GM21423 (cell line): ENCODE measurements around the gene SPI1.
"Not testable (repeated sequence)": the region's sequence is repeated elsewhere in the genome, so short reads cannot be mapped to it uniquely, and the experiment has no call there.

Experiments
- ATAC-seq: cut with Tn5 transposase; IDR thresholded peaks from one replicate; pipeline ENCODE4 v1.9.1; 2021; ENCODE audit warnings: mild to moderate bottlenecking, moderate library complexity; ENCODE audit not compliant: unreplicated experiment

Gene SPI1

GRCh38 chr11:47328449-47329390, 49.6 kb downstream of the SPI1 start:
- ATAC-seq = peak; percentile 69

GRCh38 chr11:47327949-47328348, 50.4 kb downstream of the SPI1 start:
- no peak for ATAC-seq

GRCh38 chr11:47327025-47327424, 51.3 kb downstream of the SPI1 start:
- ATAC-seq = no peak

DNA sequence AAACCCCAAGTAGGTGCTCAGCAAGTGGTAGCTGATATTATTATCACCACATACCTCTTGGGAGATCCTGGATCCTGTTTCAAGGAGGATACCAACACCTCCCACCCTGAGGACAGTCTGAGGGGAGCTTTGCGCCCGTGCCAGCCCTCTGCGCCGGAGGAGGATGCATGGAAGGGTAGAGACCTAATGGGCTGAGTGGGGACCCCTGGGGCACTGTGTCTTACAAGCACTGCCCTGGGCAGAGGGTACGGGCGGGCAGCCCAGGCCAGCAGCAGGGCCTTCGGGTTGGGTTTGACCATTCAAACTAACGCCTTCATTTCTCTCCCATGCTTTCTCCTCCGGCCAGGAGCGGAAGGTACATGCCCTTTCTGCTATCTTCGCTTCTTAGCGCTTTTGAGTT, 52.1 kb downstream of the SPI1 start:
- ATAC-seq = no peak

DNA sequence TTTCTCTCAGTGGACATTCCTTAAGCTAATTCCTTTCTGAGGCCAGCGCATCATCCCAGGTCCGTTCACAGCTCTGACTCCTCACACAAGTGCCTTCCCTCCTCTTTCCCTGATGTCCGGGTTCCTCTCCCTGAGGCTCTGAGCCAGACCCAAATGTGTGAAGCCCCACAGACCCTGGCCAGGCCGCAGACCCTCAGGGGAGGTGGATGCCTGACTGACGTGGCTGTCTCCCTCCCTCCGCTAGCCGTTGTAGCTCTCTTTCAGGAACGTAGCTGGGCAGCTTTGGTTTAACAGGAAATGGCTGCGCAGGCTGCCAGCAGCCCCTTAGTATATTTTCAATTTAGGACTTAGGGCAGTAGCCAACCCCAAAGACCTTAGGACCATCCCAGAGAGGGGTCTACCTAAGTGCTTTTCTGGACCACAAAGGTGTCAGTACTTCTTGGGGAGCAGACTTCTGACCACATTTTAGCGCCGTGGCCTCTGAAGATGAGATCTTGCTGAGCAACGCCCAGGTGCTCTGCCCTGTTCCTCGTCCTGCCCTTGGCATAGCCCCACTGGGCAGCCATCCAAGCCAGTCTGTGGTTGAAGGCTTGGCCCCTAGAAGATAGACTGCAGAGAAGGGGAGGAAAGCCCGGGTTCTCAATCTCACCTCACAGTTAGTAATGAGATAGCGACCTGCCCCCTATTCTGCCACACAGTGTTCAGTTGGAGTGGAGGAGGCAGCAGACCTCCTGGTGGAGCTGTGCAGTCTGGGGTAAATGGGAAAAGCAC, 52.9 kb downstream of the SPI1 start:
- no peak for ATAC-seq

- no peak for ATAC-seq
Observed at GRCh38 chr11:47324520-47324919, 53.8 kb downstream of the SPI1 start.

- ATAC-seq = no peak
Observed at GRCh38 chr11:47318166-47318565, 60.2 kb downstream of the SPI1 start.

DNA sequence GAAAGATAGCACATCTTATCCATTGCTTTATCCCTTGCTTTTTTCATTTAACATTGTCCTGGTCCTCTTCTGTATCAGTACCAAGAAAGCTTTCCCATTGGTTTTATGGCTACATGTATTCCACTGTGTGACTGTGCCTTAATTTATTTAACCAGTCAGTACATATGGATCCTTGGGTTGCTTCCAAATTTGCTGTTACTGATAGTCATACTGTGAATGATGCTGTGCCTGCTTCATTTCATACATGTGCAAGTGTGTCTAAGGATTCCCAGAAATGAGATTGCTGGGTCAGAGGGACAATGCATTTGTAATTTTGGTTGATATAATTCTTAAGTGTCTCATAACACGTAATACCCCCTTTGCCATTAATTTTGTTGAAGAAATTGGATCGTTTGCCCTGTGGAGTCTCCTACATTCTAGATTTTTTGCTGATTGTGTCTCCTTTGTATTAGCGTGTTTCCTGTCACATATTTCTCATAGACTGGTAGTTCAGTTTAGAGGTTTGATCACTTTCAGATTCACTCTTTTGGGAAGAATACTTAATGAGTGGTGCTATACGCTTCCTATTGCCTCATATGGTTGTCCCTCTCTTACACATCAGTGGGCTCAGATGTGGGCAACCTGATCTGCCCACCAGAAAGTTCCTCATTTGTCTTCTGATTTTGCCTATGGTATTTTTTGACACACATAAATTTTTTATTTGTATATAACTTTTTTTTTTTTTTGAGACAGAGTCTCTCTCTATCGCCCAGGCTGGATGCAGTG, 61.1 kb downstream of the SPI1 start:
- peak; percentile 65 for ATAC-seq

GRCh38 chr11:47316501-47316900, 61.8 kb downstream of the SPI1 start:
- not testable (repeated sequence) for ATAC-seq

GRCh38 chr11:47314992-47315391, 63.4 kb downstream of the SPI1 start:
- no peak for ATAC-seq

- ATAC-seq = no peak
Observed at GRCh38 chr11:47308050-47308823, 70.1 kb downstream of the SPI1 start.

DNA sequence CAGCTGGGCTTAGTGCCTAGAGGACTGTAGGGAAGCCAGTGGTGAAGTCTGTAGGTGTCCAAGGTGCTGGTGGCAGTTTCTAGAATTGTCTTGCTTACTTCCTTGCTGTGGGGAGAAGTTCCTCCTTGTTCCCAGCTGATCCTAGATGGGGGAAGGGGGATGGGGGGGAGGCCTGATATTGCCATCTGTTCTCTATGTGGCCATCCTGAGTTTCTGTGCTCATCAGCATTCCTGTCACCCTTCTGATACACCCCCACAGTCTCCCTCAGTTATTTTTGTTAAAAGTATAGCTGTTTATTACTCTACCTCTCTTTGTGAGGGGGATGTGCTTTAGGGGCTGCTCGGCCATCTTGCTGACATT, 71.9 kb downstream of the SPI1 start:
- no peak for ATAC-seq

DNA sequence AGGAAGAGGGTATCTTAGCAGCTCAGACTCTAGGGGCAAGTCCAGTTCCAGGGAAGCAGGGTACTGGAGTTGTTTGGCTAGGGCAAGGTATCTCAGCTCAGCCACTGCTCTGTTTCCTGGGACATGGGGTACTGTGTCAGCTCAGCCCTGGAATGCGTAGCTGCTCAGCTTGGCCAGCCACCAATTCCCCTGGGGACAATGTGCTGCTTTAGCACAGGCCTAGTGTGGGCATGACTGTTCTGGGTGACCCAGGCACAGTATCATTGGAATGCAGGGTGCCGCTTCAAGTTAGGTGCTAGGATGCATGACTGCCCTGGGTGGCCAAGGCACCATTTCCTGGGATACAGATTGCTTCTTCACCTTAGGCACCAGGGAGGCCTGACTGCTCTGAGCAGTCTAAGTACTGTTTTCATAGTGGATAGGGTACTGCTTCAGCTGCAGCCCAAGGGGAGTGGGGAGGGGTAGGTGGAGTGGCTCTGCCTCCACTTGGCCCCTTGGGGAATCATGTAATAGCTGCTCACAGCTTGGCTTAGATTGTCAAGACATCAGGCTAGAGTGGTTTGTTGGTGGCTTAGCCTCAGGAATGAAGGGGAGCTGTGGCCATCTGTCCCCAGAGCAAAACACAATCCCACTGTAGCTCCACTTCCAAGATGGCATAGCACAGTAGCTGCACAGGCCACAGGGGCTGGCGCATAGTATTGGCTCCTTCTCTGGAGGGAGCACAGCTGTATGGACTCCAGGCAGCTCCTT, 72.4 kb downstream of the SPI1 start:
- ATAC-seq = no peak
